Measurements from ENCODE around the gene RAI1.

Gene RAI1

DNA sequence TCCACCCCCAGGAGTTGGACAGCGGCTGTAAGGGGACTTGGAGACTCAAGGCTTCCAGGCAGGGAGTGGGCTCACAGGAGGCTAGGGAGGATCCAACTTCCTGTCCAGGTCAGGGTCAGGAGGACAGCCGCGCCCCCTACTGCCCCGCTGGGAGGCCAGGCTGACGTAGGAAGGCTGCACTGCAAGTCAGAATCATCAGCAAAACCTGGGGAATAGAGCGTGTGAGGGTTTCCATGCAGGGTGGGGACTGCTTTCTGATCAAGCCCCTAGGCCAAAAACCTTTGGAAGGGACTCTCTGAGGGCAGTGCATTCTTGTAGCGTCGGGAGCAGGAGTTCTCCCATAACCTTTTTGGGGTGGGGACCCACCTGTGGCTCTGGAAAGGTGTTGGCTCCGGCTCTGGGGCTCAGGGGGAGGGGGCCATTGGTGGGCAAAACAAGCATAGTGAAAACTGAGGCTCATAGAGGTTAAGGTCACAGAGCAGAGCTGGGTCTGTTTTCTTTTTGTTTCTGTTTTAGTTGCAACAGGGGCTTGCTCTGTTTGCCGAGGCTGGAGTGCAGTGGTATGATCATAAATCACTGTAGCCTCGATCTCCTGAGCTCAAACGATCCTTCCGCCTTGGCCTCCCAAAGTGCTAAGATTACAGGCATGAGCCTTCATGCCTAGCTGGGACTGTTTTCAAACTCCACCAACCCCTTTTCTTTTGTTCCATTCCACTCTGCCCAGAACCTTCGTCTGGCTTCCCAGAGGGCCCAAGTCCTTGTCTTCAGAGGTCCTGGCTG, 22.1 kb downstream of the RAI1 start:
- TF ChIP-seq, protein P1, sequence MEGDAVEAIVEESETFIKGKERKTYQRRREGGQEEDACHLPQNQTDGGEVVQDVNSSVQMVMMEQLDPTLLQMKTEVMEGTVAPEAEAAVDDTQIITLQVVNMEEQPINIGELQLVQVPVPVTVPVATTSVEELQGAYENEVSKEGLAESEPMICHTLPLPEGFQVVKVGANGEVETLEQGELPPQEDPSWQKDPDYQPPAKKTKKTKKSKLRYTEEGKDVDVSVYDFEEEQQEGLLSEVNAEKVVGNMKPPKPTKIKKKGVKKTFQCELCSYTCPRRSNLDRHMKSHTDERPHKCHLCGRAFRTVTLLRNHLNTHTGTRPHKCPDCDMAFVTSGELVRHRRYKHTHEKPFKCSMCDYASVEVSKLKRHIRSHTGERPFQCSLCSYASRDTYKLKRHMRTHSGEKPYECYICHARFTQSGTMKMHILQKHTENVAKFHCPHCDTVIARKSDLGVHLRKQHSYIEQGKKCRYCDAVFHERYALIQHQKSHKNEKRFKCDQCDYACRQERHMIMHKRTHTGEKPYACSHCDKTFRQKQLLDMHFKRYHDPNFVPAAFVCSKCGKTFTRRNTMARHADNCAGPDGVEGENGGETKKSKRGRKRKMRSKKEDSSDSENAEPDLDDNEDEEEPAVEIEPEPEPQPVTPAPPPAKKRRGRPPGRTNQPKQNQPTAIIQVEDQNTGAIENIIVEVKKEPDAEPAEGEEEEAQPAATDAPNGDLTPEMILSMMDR (IDR thresholded peaks at IDR 0.05; ENCODE audit: low read depth, low read length), result no peak
- no peak overlapping the region for H3K4me3 ChIP-seq (ENCODE audit: low read depth, low read length)

DNA sequence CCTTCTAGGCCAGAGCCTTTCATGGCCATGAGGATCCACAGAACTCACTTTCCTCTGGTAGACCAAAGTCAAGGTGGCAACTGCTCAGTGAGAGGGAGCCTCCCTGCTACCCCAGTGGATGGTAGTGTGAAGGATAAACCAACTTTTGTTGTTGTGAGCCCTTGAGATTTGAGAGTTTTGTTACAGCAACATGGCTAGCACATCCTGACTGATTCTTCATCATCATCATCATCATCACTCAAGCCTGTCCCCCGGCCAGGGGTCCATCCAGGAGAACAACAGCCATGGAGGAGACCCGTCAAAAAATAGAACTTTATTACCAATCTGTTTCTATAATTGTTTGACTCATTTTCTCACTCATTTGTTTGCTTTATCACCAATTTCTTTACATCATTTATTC, 23.7 kb downstream of the RAI1 start:
- H3K4me3 ChIP-seq (ENCODE audit: low read depth, low read length), result no peak overlapping the region
- TF ChIP-seq, protein P1 (IDR thresholded peaks at IDR 0.05; ENCODE audit: low read depth, low read length), result no peak

DNA sequence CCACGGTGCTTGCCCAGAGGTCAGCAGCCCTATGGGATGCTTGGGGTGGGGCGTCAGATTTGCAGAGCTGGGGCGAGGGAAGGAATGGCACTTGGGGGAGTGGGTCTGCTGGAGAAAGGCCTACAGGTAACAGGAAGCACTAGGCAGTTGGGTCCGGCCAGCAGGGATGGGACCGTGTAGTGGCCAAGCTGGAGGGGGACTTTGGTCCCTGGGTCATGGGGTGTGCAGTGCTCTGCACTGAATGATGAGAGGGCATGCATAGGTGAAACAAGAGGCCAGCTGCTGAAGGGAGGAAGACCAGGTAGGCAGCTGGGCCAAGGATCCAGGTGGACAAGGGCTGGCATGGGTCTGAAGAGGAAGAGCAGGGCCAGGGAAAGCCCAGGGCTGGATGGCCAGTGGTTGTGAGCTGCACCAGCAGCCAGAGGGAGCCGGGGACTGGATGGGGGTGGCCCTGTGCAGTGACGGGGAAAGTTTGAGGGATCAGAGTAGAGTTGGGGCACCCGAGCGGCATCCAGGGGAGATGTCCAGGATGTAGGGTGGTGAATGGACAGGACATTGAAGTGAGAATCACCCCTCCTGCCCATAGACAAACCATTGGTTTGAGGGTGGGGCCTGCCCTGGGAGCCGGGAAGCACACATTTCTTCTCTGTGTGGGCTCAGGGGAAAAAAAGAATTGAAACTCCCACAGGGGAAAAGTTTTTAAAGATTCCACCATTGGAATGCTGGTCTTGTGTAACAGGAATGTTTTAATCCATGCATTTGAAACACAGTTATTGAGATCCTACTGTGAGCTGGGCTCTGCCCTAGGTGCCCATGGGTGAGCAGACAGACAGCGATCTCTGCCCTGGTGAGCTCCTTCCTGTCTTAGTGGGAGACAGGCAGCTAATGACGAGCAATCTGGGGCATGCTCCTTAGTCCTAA, 25.1 kb downstream of the RAI1 start:
- H3K4me3 ChIP-seq (ENCODE audit: low read depth, low read length), result no peak overlapping the region
- TF ChIP-seq, protein P1 (IDR thresholded peaks at IDR 0.05; ENCODE audit: low read depth, low read length), result no peak

DNA sequence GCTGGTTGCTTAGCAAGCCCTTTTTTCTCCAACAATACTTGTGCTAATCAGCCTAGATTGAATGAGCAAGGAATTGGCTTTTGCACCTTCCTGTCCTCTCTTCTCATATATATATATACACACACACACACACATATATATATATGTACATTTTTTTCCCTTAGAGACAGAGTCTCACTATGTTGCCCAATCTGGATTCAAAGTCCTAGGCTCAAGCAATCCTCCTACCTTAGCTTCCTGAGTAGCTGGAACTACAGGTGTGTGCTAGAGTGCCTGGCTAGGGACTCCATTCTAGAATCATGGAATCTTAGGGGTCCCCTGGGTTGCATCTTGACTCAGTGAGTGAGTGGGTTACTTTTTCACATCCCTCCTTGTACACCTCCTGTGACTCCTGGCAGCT, 27.0 kb downstream of the RAI1 start:
- TF ChIP-seq, protein P1 (IDR thresholded peaks at IDR 0.05; ENCODE audit: low read depth, low read length), result no peak

DNA sequence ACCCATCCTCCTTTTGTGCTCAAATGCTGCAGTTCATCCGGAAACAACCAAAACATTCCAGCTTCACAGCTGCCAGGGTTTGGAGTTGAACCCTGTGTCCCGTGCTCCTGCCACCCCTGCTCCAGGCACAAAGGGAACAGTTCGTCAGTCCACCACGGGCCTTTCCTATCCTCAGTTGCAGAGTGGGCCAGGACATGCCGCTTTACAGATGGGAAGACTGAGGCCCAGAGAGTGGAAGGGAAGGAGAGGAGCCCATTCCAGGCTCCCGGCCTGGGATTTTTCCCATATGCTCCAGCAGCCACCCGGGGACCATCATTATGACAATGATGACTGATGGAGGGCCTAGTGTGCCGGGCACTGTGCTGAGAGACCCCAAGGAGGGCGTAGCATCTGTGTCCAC, 27.6 kb downstream of the RAI1 start:
- no peak overlapping the region for H3K4me3 ChIP-seq (ENCODE audit: low read depth, low read length)
- TF ChIP-seq, protein P1 (IDR thresholded peaks at IDR 0.05; ENCODE audit: low read depth, low read length), result no peak

More for the DNA sequence above, 27.0 kb downstream of the RAI1 start:
- H3K4me3 ChIP-seq (ENCODE audit: low read depth, low read length), result no peak overlapping the region

DNA sequence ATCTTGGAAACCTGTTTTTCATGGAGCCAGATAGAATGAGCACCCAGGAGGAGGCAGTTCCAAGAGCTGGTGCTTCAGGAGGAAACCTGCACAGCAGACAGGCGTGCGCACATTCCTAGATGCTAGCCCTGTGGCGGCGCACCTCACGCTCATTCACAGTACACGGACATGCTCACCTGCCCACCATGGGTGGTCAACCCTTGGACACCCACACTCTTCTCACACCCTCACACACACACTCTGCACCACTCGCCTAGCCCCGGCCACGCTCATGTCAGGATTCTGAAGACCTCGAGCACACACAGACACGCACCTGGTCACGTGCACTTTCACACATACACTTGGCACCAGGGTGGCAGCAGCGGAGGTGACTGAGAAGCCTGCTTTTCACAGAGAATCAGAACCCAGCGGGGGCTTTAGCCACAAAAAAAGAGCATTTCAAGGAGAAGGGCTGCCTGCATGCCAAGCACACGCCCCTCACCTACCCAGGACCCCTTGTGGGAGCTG, 28.6 kb downstream of the RAI1 start:
- no peak overlapping the region for H3K4me3 ChIP-seq (ENCODE audit: low read depth, low read length)
- TF ChIP-seq, protein P1 (IDR thresholded peaks at IDR 0.05; ENCODE audit: low read depth, low read length), result no peak
